ENCODE results near the gene SEPTIN10.

DNA sequence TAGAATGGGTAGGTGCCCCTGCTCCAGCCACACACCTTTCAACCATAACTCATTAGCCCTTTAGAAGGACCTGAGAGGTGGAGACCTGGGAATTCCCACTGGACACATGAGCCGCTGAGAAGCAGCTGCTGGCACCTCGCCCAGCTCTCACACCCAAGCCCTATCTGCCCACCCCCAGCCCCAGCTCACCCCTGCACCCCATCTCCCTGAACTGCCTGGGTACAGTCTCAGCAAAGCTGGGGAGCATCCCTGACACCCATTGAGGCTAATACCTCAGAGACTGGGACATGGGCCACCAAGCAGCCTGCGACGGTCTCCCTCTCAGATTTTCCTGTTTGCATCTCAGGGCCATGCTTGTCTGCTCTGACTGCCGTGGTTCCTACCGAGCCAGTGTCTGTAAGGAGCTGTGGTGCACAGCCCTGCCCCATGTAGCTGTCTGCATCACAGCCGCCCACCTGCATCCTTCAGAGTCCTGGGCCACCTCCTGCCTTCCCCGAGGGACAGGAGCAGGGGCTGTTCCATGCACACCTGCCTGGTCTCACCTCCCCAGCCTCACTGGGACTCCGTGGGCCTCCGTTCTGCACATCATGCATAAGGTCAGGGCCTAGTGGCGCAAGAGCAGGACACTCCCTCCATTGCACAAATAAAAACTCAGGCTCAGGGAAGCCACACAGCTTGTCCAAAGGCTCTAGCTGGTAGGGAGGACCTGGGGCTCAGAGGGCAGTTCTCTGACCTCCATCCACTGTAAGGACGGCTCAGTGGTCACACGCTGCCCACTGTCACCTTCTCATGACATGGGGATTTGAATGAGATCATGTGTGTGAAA, 90.0 kb downstream of the SEPTIN10 start:
- TF ChIP-seq POLR2A (IDR thresholded peaks at IDR 0.05) (no peak), POLR2AphosphoS5 (IDR thresholded peaks at IDR 0.05; ENCODE audit: insufficient read depth in 1 of 2, low read depth in 1 of 2) (no peak)
- TF ChIP-seq, protein P1, sequence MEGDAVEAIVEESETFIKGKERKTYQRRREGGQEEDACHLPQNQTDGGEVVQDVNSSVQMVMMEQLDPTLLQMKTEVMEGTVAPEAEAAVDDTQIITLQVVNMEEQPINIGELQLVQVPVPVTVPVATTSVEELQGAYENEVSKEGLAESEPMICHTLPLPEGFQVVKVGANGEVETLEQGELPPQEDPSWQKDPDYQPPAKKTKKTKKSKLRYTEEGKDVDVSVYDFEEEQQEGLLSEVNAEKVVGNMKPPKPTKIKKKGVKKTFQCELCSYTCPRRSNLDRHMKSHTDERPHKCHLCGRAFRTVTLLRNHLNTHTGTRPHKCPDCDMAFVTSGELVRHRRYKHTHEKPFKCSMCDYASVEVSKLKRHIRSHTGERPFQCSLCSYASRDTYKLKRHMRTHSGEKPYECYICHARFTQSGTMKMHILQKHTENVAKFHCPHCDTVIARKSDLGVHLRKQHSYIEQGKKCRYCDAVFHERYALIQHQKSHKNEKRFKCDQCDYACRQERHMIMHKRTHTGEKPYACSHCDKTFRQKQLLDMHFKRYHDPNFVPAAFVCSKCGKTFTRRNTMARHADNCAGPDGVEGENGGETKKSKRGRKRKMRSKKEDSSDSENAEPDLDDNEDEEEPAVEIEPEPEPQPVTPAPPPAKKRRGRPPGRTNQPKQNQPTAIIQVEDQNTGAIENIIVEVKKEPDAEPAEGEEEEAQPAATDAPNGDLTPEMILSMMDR (IDR thresholded peaks at IDR 0.05): no peak

Data from vagina (tissue), 2 donors.